Stimulated activated CD4-positive, alpha-beta T cell treated with anti-CD3 and anti-CD28 coated beads, Interleukin-1b, Interleukin-23, amount 100 ng/mL, for 48 hours (primary cell): ENCODE results near the gene RASA3.
"Not testable (repeated sequence)": the region's sequence is repeated elsewhere in the genome, so short reads cannot be mapped to it uniquely, and the experiment has no call there.

Source experiments
- DNase-seq: peaks from one replicate; pipeline ENCODE4 v3.0.0-alpha.2; 2020

The RASA3 gene

DNA sequence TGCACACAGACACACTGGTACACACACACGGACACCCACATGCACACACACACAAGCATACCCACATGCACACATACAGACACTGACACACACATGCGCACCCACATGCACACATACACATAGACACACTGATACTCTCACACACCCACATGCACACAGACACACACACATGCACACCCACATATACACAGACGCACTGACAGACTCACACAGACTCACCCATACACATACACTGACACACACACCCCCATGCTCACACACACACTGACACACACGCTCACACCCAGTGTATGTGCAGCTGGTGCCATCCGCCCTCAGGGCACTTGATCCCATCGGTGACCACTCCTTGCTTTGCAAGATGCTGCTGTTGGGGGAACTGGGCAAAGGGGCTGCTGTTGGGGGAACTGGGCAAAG, 9.7 kb upstream of the RASA3 start:
- DNase-seq, result no peak

GRCh38 chr13:114141261-114141996, 9.0 kb upstream of the RASA3 start:
- no peak for DNase-seq

GRCh38 chr13:114140906-114141250, 8.5 kb upstream of the RASA3 start:
- DNase-seq, result peak; percentile 30

DNA sequence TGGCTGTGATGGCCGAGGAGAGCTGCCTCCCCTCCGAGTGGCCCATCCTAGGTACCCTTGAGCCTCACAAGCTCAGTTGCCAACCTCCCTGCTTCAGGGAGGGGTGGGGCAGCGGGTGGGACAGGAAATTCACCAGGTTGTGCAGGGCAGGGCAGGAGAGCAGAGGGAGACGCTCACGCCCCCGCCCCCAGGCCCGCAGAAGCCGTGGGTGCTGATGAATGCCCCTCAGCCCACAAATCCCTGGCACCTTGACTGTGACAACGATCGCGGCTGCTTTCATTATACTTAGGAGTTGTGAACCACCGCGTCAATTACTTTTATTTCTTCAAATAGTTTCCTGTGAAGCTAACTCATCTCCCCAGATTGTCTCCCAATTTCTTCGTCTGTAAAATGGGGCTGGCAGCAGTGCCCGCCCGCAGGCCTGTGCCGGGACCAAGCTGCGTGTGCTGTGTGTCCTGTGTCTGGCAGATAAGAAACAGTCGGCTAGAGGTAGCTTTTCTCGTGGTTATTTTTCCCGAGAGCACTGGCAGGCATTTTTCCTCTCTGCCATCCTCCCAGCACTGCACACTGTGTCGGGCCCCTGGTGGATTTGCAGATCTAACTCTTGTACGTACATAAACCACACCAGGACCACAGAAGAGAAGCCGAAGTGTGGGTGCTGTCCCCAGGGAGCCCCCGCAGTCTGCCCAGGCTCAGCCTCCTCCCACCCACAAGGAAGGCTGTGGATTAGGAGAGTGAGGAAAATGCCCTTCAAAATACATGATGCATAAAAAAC, 7.9 kb upstream of the RASA3 start:
- DNase-seq, result no peak

GRCh38 chr13:114136576-114136975, 4.2 kb upstream of the RASA3 start:
- DNase-seq, result no peak

GRCh38 chr13:114135731-114136171, 3.3 kb upstream of the RASA3 start:
- no peak for DNase-seq

DNA sequence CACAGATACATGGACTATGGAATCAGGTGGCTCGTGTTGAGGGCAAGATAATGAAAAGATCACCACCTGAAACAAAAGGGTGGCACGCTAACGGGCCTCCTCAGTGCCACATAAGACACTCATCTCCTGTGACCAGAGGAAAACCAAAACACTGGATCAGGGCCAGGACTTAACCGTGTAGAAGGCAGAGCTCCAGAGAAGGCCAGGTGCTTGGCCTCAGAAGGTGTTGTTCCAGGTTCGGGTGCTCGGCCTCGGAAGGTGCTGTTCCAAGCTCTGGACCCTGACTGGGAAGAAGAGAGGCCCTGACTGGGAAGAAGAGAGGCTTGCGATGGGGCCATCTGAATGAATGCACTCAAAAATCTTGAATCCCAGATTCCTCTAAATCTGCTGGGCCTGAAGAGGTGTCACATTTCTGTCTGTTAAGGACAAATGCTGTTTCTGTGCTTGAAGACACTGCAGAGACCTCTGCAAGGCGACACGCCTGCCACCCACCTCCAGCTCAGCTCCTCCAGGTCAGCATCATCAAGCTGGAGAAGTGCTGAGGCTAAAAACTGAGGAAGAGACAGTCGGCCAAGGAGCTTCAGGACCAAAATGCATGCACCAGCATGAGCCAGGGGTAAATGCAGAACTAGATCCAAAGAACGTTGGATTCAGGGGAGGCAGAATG, 2.7 kb upstream of the RASA3 start:
- no peak for DNase-seq

DNA sequence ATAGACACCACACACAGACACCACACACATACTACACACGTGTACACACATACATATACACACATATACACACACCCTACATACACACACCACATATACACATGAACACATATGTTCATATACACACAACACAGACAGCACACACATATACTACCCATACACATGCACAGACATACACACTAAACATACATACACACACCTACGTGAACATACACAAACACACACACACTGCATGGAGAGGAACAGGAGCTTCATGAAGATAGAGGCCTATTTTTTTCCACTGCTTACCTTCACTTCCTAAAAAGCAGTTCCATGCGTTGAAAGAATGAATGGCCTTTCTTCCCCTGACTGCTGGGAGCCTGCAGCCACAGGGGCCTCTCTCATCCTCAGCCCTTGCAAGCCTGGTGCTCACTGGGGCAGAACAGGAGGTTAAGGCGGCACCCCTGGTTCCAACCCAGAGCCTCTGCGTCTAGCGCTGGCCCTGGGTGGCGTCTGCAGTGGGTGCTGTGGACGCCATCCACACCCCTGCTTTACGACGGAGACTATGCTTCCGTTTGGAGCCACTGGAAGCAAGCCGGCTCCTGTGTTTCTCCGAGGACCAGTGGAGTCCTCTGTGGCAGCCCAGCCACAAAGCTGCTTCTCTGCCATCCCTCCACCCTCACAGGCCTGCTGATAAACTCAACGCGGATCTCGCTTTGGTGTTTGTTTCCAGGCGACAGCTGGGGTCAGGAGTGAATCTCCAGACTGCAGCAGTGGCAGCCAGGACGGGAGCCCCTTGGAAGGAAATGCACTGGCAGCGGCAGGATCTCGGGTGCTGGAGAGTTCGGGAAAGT, 1.9 kb upstream of the RASA3 start:
- no peak for DNase-seq

- DNase-seq, result not testable (repeated sequence)
These were observed 1.1 kb upstream of the RASA3 start for GRCh38 chr13:114133552-114133951.

DNA sequence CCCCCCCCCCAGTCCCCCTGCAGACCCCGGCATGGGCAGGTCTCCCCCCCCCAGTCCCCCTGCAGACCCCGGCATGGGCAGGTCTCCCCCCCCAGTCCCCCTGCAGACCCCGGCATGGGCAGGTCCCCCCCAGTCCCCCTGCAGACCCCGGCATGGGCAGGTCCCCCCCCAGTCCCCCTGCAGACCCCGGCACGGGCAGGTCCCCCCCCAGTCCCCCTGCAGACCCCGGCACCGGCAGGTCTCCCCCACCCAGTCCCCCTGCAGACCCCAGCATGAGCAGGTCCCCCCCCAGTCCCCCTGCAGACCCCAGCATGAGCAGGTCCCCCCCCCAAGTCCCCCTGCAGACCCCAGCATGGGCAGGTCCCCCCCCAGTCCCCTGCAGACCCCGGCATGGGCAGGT, 703 bp upstream of the RASA3 start:
- not testable (repeated sequence) for DNase-seq

- no peak for DNase-seq
These were observed 622 bp downstream of the RASA3 start for GRCh38 chr13:114131583-114132418.

DNA sequence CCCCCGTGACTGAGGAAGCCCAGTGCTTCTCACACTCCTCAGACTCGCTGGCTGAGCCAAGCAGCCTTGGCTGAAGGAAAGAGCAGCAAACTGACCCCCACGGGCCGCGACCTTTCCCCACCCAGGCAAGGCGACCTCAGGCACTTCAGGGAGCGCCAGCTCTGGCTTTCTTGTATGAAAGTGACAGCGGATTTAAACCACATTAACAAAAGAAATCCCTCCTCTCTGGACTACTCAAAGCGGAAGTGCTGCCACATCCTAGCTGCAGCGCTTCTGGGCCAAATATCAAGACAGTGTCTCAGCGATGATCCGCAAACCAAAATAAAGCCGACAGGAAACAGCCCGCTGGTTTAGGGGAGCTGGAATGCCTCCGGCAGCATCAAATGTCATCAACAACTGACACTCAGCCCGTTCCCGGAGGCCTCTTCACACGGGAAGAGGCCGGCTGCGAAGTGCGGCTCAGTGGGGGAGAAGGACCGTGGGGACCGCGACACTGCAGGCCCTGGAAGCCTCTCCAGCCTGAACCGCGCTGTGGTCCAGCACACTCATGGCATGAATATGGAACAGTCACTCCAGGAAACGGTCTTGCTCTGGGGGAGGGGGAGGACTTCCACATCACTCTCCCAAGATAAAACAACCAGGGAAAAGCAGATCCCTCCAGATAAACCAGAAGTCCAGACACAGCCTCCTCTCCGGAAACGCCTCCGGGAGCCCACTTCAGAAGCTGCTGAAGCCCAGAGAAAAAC, 1.4 kb downstream of the RASA3 start:
- peak; percentile 65 for DNase-seq

- DNase-seq, result no peak
These were observed 2.1 kb downstream of the RASA3 start for GRCh38 chr13:114130131-114130836.

- peak; percentile 68 for DNase-seq
These were observed 2.8 kb downstream of the RASA3 start for GRCh38 chr13:114129649-114130062.

- DNase-seq, result peak; percentile 93
These were observed 3.5 kb downstream of the RASA3 start for GRCh38 chr13:114128624-114129522.

GRCh38 chr13:114128348-114128623, 4.1 kb downstream of the RASA3 start:
- DNase-seq, result no peak

DNA sequence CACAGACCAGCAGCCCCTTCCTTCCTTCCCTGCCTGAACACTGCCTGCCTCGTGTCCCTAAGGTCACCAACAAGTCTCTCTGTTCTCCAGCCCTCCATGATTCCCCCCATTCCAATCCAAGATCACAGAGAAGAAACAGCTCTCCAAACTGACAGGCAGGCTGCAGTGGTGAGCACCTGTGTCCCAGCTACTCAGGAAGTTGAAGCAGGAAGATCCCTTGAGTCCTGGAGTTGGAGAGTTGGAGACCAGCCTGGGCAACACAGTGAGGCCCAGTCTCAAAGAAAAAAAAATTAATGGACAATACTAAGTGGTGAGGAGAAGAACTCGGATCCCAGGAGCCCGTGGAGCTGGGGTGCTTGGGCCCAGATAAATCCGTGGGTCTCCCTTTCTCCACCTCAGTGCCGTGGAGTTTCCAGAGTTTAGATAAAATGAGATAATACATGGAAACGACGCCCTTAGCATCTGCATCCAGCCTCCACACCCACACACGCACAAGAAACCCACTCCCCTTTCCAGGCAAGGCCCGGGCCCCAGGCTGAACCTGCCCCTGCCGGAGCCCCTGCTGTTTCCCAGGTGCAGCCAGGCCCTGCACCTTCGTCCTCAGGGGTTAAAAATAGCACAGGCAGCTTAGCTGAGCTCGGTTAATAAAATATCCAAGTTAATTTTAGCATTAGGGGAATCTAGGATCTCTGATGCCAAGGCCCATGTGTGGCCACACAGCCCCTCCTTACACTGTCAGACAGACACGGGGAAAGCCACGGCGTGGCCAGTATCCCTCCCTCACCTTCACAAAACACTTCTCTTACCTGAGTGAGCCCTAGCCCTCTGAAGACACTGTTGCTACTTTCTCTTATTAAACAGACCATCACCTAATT, 4.7 kb downstream of the RASA3 start:
- no peak for DNase-seq

DNA sequence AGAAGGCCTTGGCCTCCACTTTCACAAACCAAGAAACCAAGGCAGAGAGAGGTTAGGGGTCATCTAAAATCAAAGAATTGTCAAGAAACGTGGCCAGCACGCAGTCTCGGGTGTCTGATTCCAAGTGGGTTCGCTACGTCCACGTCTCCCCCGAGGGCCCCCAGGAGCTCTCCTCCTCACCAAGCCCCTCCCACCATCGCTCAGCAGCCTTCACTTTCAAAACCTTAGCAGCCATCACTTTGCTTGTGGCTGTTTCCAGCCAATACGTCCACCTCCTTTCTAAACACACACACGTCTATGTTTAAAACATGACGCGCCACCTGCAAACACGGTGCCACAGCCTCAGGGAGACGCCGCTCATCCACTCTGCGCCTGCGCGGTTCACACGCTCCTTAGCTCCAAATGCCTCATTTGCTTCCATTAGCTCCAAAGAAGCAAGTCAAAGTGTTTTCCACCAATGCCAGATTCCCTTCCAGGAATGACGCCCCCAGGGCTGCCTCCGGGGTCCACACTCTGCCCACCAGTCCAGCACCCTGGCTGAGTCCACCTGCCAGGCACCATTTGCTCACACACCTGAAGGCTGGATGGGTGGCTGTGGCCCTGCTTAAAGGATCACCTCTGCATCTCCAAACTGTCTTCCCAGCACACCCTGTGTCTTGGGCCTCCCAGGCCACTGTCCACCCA, 5.5 kb downstream of the RASA3 start:
- no peak for DNase-seq
